ENCODE results near the gene MAPKAP1.

MAPKAP1 gene

GRCh38 chr9:125483697-125484096 lies 223.3 kb downstream of the MAPKAP1 start:
- no peak for DNase-seq (ENCODE audit: low spot score)

- no peak for DNase-seq (ENCODE audit: low spot score)
These were observed 227.0 kb downstream of the MAPKAP1 start for GRCh38 chr9:125479846-125480615.

GRCh38 chr9:125477089-125477544 lies 229.9 kb downstream of the MAPKAP1 start:
- no peak for DNase-seq (ENCODE audit: low spot score)

- no peak for DNase-seq (ENCODE audit: low spot score)
These were observed 230.4 kb downstream of the MAPKAP1 start for GRCh38 chr9:125476645-125477044.

- DNase-seq (ENCODE audit: low spot score) = no peak
These were observed 231.6 kb downstream of the MAPKAP1 start for GRCh38 chr9:125475385-125475784.

- peak; percentile 52 for DNase-seq (ENCODE audit: low spot score)
These were observed 233.9 kb downstream of the MAPKAP1 start for GRCh38 chr9:125472926-125473701.

- DNase-seq (ENCODE audit: low spot score) = no peak
These were observed 234.5 kb downstream of the MAPKAP1 start for GRCh38 chr9:125472562-125472925.

- DNase-seq (ENCODE audit: low spot score) = no peak
These were observed 236.0 kb downstream of the MAPKAP1 start for GRCh38 chr9:125470767-125471580.

- no peak for DNase-seq (ENCODE audit: low spot score)
These were observed 236.8 kb downstream of the MAPKAP1 start for GRCh38 chr9:125470189-125470588.

- no peak for DNase-seq (ENCODE audit: low spot score)
These were observed 238.4 kb downstream of the MAPKAP1 start for GRCh38 chr9:125468646-125469045.

GRCh38 chr9:125467116-125467740 lies 239.8 kb downstream of the MAPKAP1 start:
- DNase-seq (ENCODE audit: low spot score) = no peak

- DNase-seq (ENCODE audit: low spot score) = no peak
These were observed 240.6 kb downstream of the MAPKAP1 start for GRCh38 chr9:125466411-125466810.

- DNase-seq (ENCODE audit: low spot score) = no peak
These were observed 242.2 kb downstream of the MAPKAP1 start for GRCh38 chr9:125464591-125465385.

GRCh38 chr9:125463926-125464325 lies 243.1 kb downstream of the MAPKAP1 start:
- no peak for DNase-seq (ENCODE audit: low spot score)

GRCh38 chr9:125462861-125463291 lies 244.1 kb downstream of the MAPKAP1 start:
- DNase-seq (ENCODE audit: low spot score) = no peak

GRCh38 chr9:125461636-125462190 lies 245.3 kb downstream of the MAPKAP1 start:
- DNase-seq (ENCODE audit: low spot score) = no peak

GRCh38 chr9:125460883-125461635 lies 245.9 kb downstream of the MAPKAP1 start:
- no peak for DNase-seq (ENCODE audit: low spot score)

GRCh38 chr9:125460346-125460745 lies 246.7 kb downstream of the MAPKAP1 start:
- no peak for DNase-seq (ENCODE audit: low spot score)

GRCh38 chr9:125457357-125457756 lies 249.7 kb downstream of the MAPKAP1 start:
- no peak for DNase-seq (ENCODE audit: low spot score)

GRCh38 chr9:125455876-125456275 lies 251.1 kb downstream of the MAPKAP1 start:
- no peak for DNase-seq (ENCODE audit: low spot score)
